Measurements from ENCODE around the gene HNRNPA2B1. TPM values are rescaled to one million over a fixed set of nuclear protein-coding genes. Genes with fewer than 3 reads are reported as not detected.
"Not testable (repeated sequence)": the region's sequence is repeated elsewhere in the genome, so short reads cannot be mapped to it uniquely, and the experiment has no call there.

Gene HNRNPA2B1
- total RNA-seq, 2 experiments from 2014 or later, result 882 to 899 TPM

GRCh38 chr7:26183545-26184280, 16.8 kb downstream of the HNRNPA2B1 start:
- Mint-ChIP-seq H3K4me3 (no peak overlapping the region), H3K4me1 (ENCODE audit: low read depth) (peaks cover 42% of the 10 kb centered on the region), H3K36me3 (ENCODE audit: low read depth) (peaks cover 59% of the 10 kb centered on the region), H3K27me3 (ENCODE audit: low read depth) (no peaks in the 10 kb centered on the region), H3K27ac (no peak overlapping the region), H3K9me3 (ENCODE audit: insufficient read depth) (no peaks in the 10 kb centered on the region)
- ChIA-PET CTCF (interaction anchor here (1.4 to 4.5 kb wide), 2 partner anchors 10 to 92 kb away, joined by 5 to 37 read pairs; no protein-coding TSS in a partner anchor), POLR2A (interaction anchor here (0.8 to 6.0 kb wide), 9 partner anchors 9 to 290 kb away, joined by 3 to 39 read pairs (median 3); no protein-coding TSS in a partner anchor)
- ATAC-seq, result no peak
- no peak for DNase-seq

- DNase-seq (no peak), ATAC-seq (no peak)
- H3K4me1 Mint-ChIP-seq (ENCODE audit: low read depth), result peaks cover 34% of the 10 kb centered on the region
- peaks cover 53% of the 10 kb centered on the region for H3K36me3 Mint-ChIP-seq (ENCODE audit: low read depth)
- no peak overlapping the region for H3K27ac Mint-ChIP-seq
- H3K27me3 Mint-ChIP-seq (ENCODE audit: low read depth), result no peaks in the 10 kb centered on the region
- ChIA-PET CTCF (interaction anchor here (1.0 to 4.5 kb wide), 6 partner anchors 11 to 288 kb away, joined by 3 to 37 read pairs (median 6); no protein-coding TSS in a partner anchor), POLR2A (interaction anchor here (0.7 to 6.0 kb wide), 10 partner anchors 8 to 289 kb away, joined by 3 to 39 read pairs (median 3); no protein-coding TSS in a partner anchor)
- no peak overlapping the region for H3K4me3 Mint-ChIP-seq
- H3K9me3 Mint-ChIP-seq (ENCODE audit: insufficient read depth), result no peaks in the 10 kb centered on the region
These were observed 17.8 kb downstream of the HNRNPA2B1 start for GRCh38 chr7:26182706-26183105.

GRCh38 chr7:26182283-26182682, 18.3 kb downstream of the HNRNPA2B1 start:
- H3K4me1 Mint-ChIP-seq (ENCODE audit: low read depth), result peaks cover 30% of the 10 kb centered on the region
- peaks cover 50% of the 10 kb centered on the region for H3K36me3 Mint-ChIP-seq (ENCODE audit: low read depth)
- ChIA-PET CTCF (interaction anchor here (1.0 to 4.5 kb wide), 6 partner anchors 21 to 289 kb away, joined by 3 to 37 read pairs (median 4); no protein-coding TSS in a partner anchor), POLR2A (interaction anchor here (0.7 to 6.0 kb wide), 7 partner anchors 7 to 289 kb away, joined by 3 to 39 read pairs (median 3); no protein-coding TSS in a partner anchor)
- no peak overlapping the region for H3K4me3 Mint-ChIP-seq
- no peak for ATAC-seq
- H3K27me3 Mint-ChIP-seq (ENCODE audit: low read depth), result no peaks in the 10 kb centered on the region
- H3K27ac Mint-ChIP-seq, result no peak overlapping the region
- DNase-seq, result no peak
- H3K9me3 Mint-ChIP-seq (ENCODE audit: insufficient read depth), result no peaks in the 10 kb centered on the region

- ChIA-PET POLR2A (interaction anchor here (6.0 kb wide), 1 partner anchor 11 kb away, joined by 39 read pairs; no protein-coding TSS in a partner anchor), CTCF (interaction anchor here (0.6 to 4.5 kb wide), 7 partner anchors 10 to 289 kb away, joined by 3 to 37 read pairs (median 6); no protein-coding TSS in a partner anchor)
- Mint-ChIP-seq H3K27ac (peak overlapping the region; percentile 60), H3K4me1 (ENCODE audit: low read depth) (peaks cover 24% of the 10 kb centered on the region), H3K36me3 (ENCODE audit: low read depth) (peaks cover 45% of the 10 kb centered on the region), H3K4me3 (no peak overlapping the region), H3K9me3 (ENCODE audit: insufficient read depth) (no peaks in the 10 kb centered on the region), H3K27me3 (ENCODE audit: low read depth) (no peaks in the 10 kb centered on the region)
- ATAC-seq (no peak), DNase-seq (no peak)
These were observed 18.9 kb downstream of the HNRNPA2B1 start for GRCh38 chr7:26181474-26182227.

DNA sequence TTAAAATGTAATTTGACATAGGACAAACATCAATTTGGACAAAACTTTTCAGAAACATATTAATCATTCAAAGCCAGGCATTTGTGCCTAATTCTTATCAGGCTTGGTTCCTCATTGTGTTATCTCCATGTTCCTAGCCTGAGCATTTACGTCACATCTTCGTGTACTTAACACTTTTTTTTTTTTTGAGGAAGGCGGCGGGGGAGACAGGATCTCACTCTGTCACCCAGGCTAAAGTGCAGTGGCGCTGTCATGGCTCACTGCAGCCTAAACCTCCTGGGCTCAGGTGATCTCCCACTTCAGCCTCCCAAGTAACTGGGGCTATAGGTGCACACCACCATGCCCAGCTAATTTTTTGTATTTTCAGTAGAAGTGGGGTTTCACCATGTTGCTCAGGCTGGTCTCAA, 19.8 kb downstream of the HNRNPA2B1 start:
- ATAC-seq (no peak), DNase-seq (no peak)
- CTCF ChIA-PET, result interaction anchor here (1.4 to 4.5 kb wide), 4 partner anchors 90 to 288 kb away, joined by 3 to 37 read pairs (median 8); no protein-coding TSS in a partner anchor
- Mint-ChIP-seq H3K9me3 (ENCODE audit: insufficient read depth) (no peaks in the 10 kb centered on the region), H3K36me3 (ENCODE audit: low read depth) (peaks cover 39% of the 10 kb centered on the region), H3K27me3 (ENCODE audit: low read depth) (no peaks in the 10 kb centered on the region), H3K4me3 (no peak overlapping the region), H3K4me1 (ENCODE audit: low read depth) (peaks cover 17% of the 10 kb centered on the region), H3K27ac (no peak overlapping the region)
- POLR2A ChIA-PET, result interaction anchor here (1.1 to 6.0 kb wide), 8 partner anchors 8 to 90 kb away, joined by 3 to 39 read pairs (median 6); partner anchors contain the start of gene NFE2L3

- Mint-ChIP-seq H3K9me3 (ENCODE audit: insufficient read depth) (no peaks in the 10 kb centered on the region), H3K27ac (peak overlapping the region; percentile 52), H3K36me3 (ENCODE audit: low read depth) (peaks cover 31% of the 10 kb centered on the region), H3K4me1 (ENCODE audit: low read depth) (peaks cover 9% of the 10 kb centered on the region), H3K27me3 (ENCODE audit: low read depth) (no peaks in the 10 kb centered on the region), H3K4me3 (no peak overlapping the region)
- CTCF ChIA-PET, result interaction anchor here (0.8 to 4.5 kb wide), 6 partner anchors 17 to 287 kb away, joined by 3 to 37 read pairs (median 4); no protein-coding TSS in a partner anchor
- DNase-seq (no peak), ATAC-seq (peak; percentile 4)
- POLR2A ChIA-PET, result interaction anchor here (1.1 to 6.0 kb wide), 10 partner anchors 8 to 89 kb away, joined by 3 to 39 read pairs (median 6); partner anchors contain the start of gene NFE2L3
These were observed 20.6 kb downstream of the HNRNPA2B1 start for GRCh38 chr7:26179826-26180497.

GRCh38 chr7:26179422-26179821, 21.1 kb downstream of the HNRNPA2B1 start:
- Mint-ChIP-seq H3K4me3 (no peak overlapping the region), H3K9me3 (ENCODE audit: insufficient read depth) (no peaks in the 10 kb centered on the region), H3K4me1 (ENCODE audit: low read depth) (peaks cover 10% of the 10 kb centered on the region), H3K27me3 (ENCODE audit: low read depth) (no peaks in the 10 kb centered on the region), H3K27ac (no peak overlapping the region), H3K36me3 (ENCODE audit: low read depth) (peaks cover 26% of the 10 kb centered on the region)
- DNase-seq (no peak), ATAC-seq (peak; percentile 8)
- ChIA-PET POLR2A (interaction anchor here (1.1 to 6.0 kb wide), 7 partner anchors 14 to 88 kb away, joined by 3 to 39 read pairs (median 7); partner anchors contain the start of gene NFE2L3), CTCF (interaction anchor here (0.6 to 2.2 kb wide), 6 partner anchors 13 to 100 kb away, joined by 3 to 9 read pairs (median 4); no protein-coding TSS in a partner anchor)

GRCh38 chr7:26178272-26178960, 22.1 kb downstream of the HNRNPA2B1 start:
- H3K4me1 Mint-ChIP-seq (ENCODE audit: low read depth), result peaks cover 16% of the 10 kb centered on the region
- peak; percentile 16 for ATAC-seq
- no peaks in the 10 kb centered on the region for H3K9me3 Mint-ChIP-seq (ENCODE audit: insufficient read depth)
- POLR2A ChIA-PET, result interaction anchor here (1.3 kb wide), 1 partner anchor 19 kb away, joined by 3 read pairs; no protein-coding TSS in a partner anchor
- peaks cover 25% of the 10 kb centered on the region for H3K36me3 Mint-ChIP-seq (ENCODE audit: low read depth)
- CTCF ChIA-PET, result interaction anchor here (0.7 to 1.5 kb wide), 3 partner anchors 19 to 99 kb away, joined by 3 to 4 read pairs (median 4); no protein-coding TSS in a partner anchor
- no peak overlapping the region for H3K4me3 Mint-ChIP-seq
- DNase-seq, result no peak
- no peaks in the 10 kb centered on the region for H3K27me3 Mint-ChIP-seq (ENCODE audit: low read depth)
- peak overlapping the region; percentile 63 for H3K27ac Mint-ChIP-seq

GRCh38 chr7:26177269-26177668, 23.3 kb downstream of the HNRNPA2B1 start:
- CTCF ChIA-PET; DNase-seq; ATAC-seq; POLR2A ChIA-PET; H3K27ac Mint-ChIP-seq; H3K9me3 Mint-ChIP-seq (ENCODE audit: insufficient read depth); H3K27me3 Mint-ChIP-seq (ENCODE audit: low read depth); H3K4me3 Mint-ChIP-seq: not testable (repeated sequence)
- peaks cover 16% of the 10 kb centered on the region for H3K4me1 Mint-ChIP-seq (ENCODE audit: low read depth)
- H3K36me3 Mint-ChIP-seq (ENCODE audit: low read depth), result peaks cover 31% of the 10 kb centered on the region

DNA sequence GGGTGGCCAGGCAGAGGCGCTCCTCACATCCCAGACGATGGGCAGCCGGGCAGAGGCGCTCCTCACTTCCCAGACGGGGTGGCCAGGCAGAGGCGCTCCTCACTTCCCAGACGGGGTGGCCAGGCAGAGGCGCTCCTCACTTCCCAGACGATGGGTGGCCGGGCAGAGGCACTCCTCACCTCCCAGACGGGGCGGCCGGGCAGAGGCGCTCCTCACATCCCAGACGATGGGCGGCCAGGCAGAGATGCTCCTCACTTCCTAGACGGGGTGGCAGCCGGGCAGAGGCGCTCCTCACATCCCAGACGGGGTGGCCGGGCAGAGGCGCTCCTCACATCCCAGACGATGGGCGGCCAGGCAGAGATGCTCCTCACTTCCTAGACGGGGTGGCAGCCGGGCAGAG, 23.9 kb downstream of the HNRNPA2B1 start:
- peaks cover 34% of the 10 kb centered on the region for H3K36me3 Mint-ChIP-seq (ENCODE audit: low read depth)
- CTCF ChIA-PET; POLR2A ChIA-PET; H3K27ac Mint-ChIP-seq; H3K9me3 Mint-ChIP-seq (ENCODE audit: insufficient read depth); H3K4me3 Mint-ChIP-seq; ATAC-seq; DNase-seq; H3K27me3 Mint-ChIP-seq (ENCODE audit: low read depth): not testable (repeated sequence)
- peaks cover 13% of the 10 kb centered on the region for H3K4me1 Mint-ChIP-seq (ENCODE audit: low read depth)

All from activated CD8-positive, alpha-beta T cell treated with anti-CD3 and anti-CD28 coated beads, Interleukin-2, amount 10 ng/mL, durations not matched to agents 7 days and 5 days (primary cell).